GM23248 (cell line): Measurements from ENCODE around the gene ZNHIT1. TPM values are rescaled to one million over a fixed set of nuclear protein-coding genes. Genes with fewer than 3 reads are reported as not detected.

Experiments
- DNase-seq: peaks from one replicate; pipeline ENCODE4 v3.0.0-alpha.2; 2015
- H2AFZ ChIP-seq: fragments of 200-600 bp; sonication (generic); 2 replicates; pipeline ENCODE4 v1.6.1; 2016; ENCODE audit warnings: antibody characterized with exemption
- H3F3A ChIP-seq: fragments of 200-600 bp; sonication (generic); 2 replicates; pipeline ENCODE4 v1.6.1; 2016; ENCODE audit warnings: mild to moderate bottlenecking, antibody characterized with exemption, mixed run types; ENCODE audit not compliant: insufficient read depth
- H3K27ac ChIP-seq: fragments of 200-600 bp; sonication (generic); 2 replicates; pipeline ENCODE4 v1.5.1; 2016; ENCODE audit warnings: mild to moderate bottlenecking
- H3K27me3 ChIP-seq: fragments of 200-600 bp; sonication (generic); replicated peaks from 2 replicates; pipeline ENCODE4 v1.6.1; 2016; ENCODE audit warnings: mild to moderate bottlenecking; ENCODE audit not compliant: insufficient read depth
- H3K36me3 ChIP-seq: fragments of 200-600 bp; sonication (generic); 2 replicates; pipeline ENCODE4 v1.6.1; 2016; ENCODE audit warnings: low read depth, mild to moderate bottlenecking
- H3K4me1 ChIP-seq: fragments of 200-600 bp; sonication (generic); 2 replicates; pipeline ENCODE4 v1.6.1; 2016; ENCODE audit warnings: mild to moderate bottlenecking; ENCODE audit not compliant: insufficient read depth
- H3K4me2 ChIP-seq: fragments of 200-600 bp; sonication (generic); one replicate; pipeline ENCODE4 v1.6.1; 2016; ENCODE audit warnings: mild to moderate bottlenecking; ENCODE audit not compliant: unreplicated experiment
- H3K4me3 ChIP-seq: fragments of 200-600 bp; sonication (generic); 2 replicates; pipeline ENCODE4 v1.5.1; 2016; ENCODE audit warnings: mild to moderate bottlenecking
- H3K79me2 ChIP-seq: fragments of 200-600 bp; sonication (generic); 2 replicates; pipeline ENCODE4 v1.6.1; 2016; ENCODE audit warnings: mild to moderate bottlenecking; ENCODE audit not compliant: insufficient read depth
- H3K9ac ChIP-seq: fragments of 200-600 bp; sonication (generic); 2 replicates; pipeline ENCODE4 v1.6.1; 2016; ENCODE audit warnings: mild to moderate bottlenecking
- H3K9me2 ChIP-seq: fragments of 200-600 bp; sonication (generic); 2 replicates; pipeline ENCODE4 v1.6.1; 2016; ENCODE audit warnings: mixed run types, mild to moderate bottlenecking, moderate library complexity; ENCODE audit not compliant: insufficient read depth
- H3K9me3 ChIP-seq: fragments of 200-600 bp; sonication (generic); one replicate; pipeline ENCODE4 v1.6.1; 2017; ENCODE audit warnings: low read depth
- H4K20me1 ChIP-seq: fragments of 200-600 bp; sonication (generic); 2 replicates; pipeline ENCODE4 v1.6.0; 2016; ENCODE audit not compliant: insufficient read depth
- EZH2 ChIP-seq: fragments of 200-600 bp; sonication (generic); IDR thresholded peaks from 2 replicates; pipeline ENCODE4 v1.6.1; 2018; ENCODE audit warnings: antibody characterized with exemption, mild to moderate bottlenecking; ENCODE audit not compliant: insufficient read depth, poor library complexity, severe bottlenecking
- EZH2phosphoT487 ChIP-seq: fragments of 200-600 bp; sonication (generic); IDR thresholded peaks from 2 replicates; pipeline ENCODE4 v1.6.1; 2018; ENCODE audit warnings: antibody characterized with exemption, moderate library complexity, mild to moderate bottlenecking, low read depth; ENCODE audit not compliant: insufficient read depth
- WGBS, 2 experiments: methylation state at CpG; one replicate each; pipeline ENCODE4 v1.1.6; 2015 to 2017; ENCODE audit warnings: low lambda C conversion rate in 2 of 2, low coverage in 1 of 2; ENCODE audit errors: missing lambda C conversion rate in 2 of 2; 5-methylcytosine and 5-hydroxymethylcytosine counted together
- in situ Hi-C: fragments of 300-500 bp; cut with MboI; formaldehyde crosslinking; loops from 2 replicates; pipeline ENCODE4 v1.15.0; 2020
- polyA plus RNA-seq: library from polyadenylated mRNA; unstranded; fragments of >200 nt; fragmentation: Nextera tagmentation; extraction: Ambion mirVana; gene quantifications from 2 replicates; pipeline ENCODE4 v1.2.1, GENCODE V29; 2016
- total RNA-seq: library from RNA; depleted of rRNA; stranded (reverse); fragments of >200 nt; shearing (Covaris generic); gene quantifications from 2 replicates; pipeline ENCODE4 v1.2.3, GENCODE V29; 2014

ZNHIT1 gene
- total and polyA plus RNA-seq, 2 experiments from 2014 or later, result 98.0 to 119 TPM

DNA sequence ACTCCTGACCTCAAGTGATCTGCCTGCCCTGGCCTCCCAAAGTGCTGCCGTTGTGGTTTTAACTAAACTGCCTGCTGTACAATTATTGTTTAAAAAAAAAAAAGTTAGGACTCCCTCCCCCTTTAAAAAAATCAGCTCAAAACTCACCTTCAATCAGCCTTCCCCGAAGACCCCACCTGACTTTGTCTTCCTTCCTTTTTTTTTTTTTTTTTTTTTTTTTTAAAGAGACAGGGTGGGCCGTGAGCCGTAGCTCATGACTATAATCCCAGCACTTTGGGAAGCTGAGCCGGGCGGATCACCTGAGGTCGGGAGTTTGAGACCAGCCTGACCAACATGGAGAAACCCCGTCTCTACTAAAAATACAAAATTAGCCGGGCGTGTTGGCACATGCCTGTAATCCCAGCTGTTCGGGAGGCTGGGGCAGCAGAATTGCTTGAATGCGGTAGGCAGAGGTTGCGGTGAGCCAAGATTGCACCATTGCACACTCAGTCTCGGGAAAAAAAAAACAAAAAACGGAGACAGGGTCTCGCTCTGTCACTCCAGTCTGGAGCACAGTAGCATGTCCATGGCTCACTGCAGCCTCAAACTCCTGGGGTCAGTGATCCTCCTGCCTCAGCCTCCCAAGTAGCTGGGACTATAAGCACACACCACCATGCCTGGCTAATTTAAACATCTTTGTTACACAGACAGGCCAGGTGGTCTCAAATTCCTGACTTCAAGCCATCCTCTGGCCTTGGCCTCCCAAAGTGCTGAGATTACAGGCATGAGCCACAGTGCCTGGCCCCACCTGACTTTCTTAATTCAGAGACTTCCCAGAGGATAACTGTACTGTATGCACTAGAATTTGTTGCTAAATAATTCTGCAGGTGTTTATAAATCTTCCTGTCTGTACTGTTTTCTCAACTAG, 23.7 kb downstream of the ZNHIT1 start:
- WGBS, 2 experiments, result 92 to 94% methylated on average over 16 of the region's 16 CpGs
- peaks cover 57% of the 10 kb centered on the region for H3K79me2 ChIP-seq
- no peaks in the 10 kb centered on the region for H3K36me3 ChIP-seq
- H3K4me1 ChIP-seq, result peaks cover 20% of the 10 kb centered on the region
- no peak for DNase-seq
- in situ Hi-C loops, result no loop called here
- H4K20me1 ChIP-seq, result no peaks in the 10 kb centered on the region
- no peak overlapping the region for H2AFZ ChIP-seq
- no peak overlapping the region for H3K27ac ChIP-seq
- TF ChIP-seq EZH2phosphoT487, result no peak
- TF ChIP-seq EZH2, result no peak
- peaks cover 15% of the 10 kb centered on the region for H3F3A ChIP-seq
- H3K4me2 ChIP-seq, result no peak overlapping the region
- no peaks in the 10 kb centered on the region for H3K9me2 ChIP-seq
- H3K4me3 ChIP-seq, result no peak overlapping the region
- no peak overlapping the region for H3K9ac ChIP-seq
- no peaks in the 10 kb centered on the region for H3K9me3 ChIP-seq
- H3K27me3 ChIP-seq, result no peaks in the 10 kb centered on the region

DNA sequence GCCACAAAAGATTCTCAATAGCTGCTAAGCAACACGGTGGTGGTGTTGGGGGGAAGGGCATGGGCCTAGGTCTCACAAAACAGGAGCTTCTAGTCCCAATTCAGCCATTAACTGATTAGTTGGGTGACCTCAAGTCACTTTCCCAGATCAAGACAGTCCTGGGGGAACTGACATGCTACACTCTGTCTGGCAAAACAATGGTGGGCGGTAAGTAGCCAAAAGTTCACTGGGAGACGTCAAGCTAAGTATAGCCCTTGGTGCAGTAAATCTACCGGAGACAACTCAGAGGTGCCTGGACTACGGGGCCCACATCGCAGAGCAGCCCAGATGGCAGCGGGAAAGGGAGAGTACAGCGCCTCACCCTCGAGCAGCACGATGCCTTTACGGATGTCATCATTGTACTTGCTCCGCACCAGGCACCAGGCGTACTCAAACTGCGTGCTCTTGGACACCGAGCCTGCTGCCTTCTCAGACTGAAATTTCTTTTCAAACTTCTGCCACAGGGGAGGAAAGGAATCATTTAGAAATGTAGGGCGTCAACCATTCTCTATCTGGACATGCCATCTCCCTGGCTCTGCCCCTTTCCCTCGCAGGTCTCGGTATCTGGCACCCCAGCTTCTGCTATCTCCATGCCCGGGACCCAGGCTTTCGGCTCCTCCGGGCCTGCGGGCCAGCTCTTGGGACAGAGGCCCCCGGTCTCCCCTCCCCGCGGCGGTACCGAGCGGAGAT, 25.8 kb downstream of the ZNHIT1 start:
- Histone ChIP-seq H3K9ac (peak overlapping the region; percentile 87), H3K4me1 (peaks cover 10% of the 10 kb centered on the region), H3K9me2 (no peaks in the 10 kb centered on the region), H4K20me1 (no peaks in the 10 kb centered on the region), H2AFZ (peak overlapping the region; percentile 84), H3K79me2 (peaks cover 73% of the 10 kb centered on the region), H3K4me2 (peak overlapping the region; percentile 94), H3K27ac (peak overlapping the region; percentile 87), H3K36me3 (no peaks in the 10 kb centered on the region), H3F3A (peaks cover 15% of the 10 kb centered on the region), H3K9me3 (no peaks in the 10 kb centered on the region), H3K4me3 (peak overlapping the region; percentile 94), H3K27me3 (no peaks in the 10 kb centered on the region)
- 3 to 4% methylated on average over 28 of the region's 28 CpGs for WGBS, 2 experiments
- DNase-seq, result peak; percentile 71
- TF ChIP-seq EZH2 (no peak), EZH2phosphoT487 (no peak)
- in situ Hi-C loops, result no loop called here

DNA sequence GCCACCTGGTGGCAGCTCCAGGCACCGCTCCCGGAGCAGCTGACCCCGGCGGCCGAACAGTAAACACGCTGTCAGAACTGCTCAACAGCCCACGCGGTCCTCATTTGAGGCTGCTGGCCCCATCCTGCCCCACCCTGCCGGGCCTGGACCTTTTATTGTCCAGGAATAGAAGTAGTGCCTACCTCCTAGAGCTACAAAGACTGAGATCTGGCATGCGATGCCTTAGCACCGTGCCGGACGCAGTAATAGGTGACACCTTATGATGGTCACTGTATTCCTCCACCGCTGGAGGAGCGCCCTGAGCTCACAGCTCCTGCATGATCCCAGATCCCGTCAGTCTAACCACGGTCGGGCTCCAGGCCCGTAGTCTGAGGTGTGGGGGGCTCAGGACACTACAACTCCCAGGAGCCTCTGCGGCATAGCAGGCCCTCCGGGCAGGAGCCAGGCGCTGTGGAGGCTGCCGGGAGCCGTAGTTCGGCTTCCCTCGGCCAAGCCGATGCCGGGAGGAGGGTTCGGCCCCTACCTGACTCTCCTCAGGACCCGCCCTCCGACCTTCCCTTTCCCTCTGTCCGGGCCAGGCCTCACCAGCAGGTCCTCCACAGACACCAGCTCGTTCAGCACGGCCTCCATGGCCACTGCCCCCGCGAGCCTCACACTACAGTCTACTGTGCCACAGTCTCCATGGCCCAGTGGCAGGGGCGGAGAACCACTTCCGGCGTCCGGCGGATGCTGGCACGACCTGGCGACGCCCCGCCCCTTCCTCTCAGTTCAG, 26.6 kb downstream of the ZNHIT1 start, which contains the start of gene FIS1:
Gene FIS1 (minus strand): TSS at position 707 of the 772 bp plus-strand sequence. CDS start 77 bp downstream, at position 630.
- Histone ChIP-seq H3K27ac (peak within 1 kb of the TSS; percentile 87), H3F3A (peaks cover 15% of the 10 kb centered on the region), H3K9me3 (no peaks in the 10 kb centered on the region), H3K4me1 (peaks cover 10% of the 10 kb centered on the region), H4K20me1 (no peaks in the 10 kb centered on the region), H3K36me3 (no peaks in the 10 kb centered on the region), H3K9me2 (no peaks in the 10 kb centered on the region), H3K79me2 (peaks cover 81% of the 10 kb centered on the region), H3K4me2 (peak within 1 kb of the TSS; percentile 94), H3K9ac (peak within 1 kb of the TSS; percentile 87), H3K27me3 (no peaks in the 10 kb centered on the region), H2AFZ (peak within 1 kb of the TSS; percentile 84), H3K4me3 (peak within 1 kb of the TSS; percentile 94)
- peak; percentile 98 for DNase-seq
- 1% methylated on average over 44 to 45 of the region's 45 CpGs for WGBS, 2 experiments
- no peak for TF ChIP-seq EZH2phosphoT487
- in situ Hi-C loops, result no loop called here

DNA sequence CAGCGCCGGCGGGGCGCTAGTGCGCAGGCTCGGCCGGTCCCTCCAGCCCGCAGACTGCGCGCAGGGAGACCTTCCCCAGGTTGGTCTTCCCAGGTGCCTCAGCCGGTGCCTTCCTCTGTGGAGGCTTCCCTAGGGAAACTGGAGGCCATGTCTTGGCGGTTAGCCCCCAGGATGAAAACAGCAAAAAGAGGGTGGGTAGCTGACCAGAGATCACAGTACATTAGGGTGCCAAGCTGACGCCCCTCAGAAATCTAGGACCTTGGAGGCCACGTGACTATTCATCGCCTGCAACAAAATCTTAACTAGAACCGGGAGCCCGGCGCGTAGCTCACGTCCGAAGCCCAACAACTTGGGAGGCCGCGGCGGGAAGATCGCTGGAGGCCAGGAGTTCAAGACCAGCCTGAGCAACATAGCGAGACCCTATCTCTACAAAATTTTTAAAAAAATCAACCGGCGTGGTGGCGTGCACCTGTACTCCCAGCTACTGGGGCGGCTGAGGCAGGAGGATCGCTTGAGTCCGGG, 27.2 kb downstream of the ZNHIT1 start:
- no peaks in the 10 kb centered on the region for H3K9me2 ChIP-seq
- peak overlapping the region; percentile 94 for H3K4me2 ChIP-seq
- H3K27me3 ChIP-seq, result no peaks in the 10 kb centered on the region
- peaks cover 12% of the 10 kb centered on the region for H3K4me1 ChIP-seq
- 21 to 22% methylated on average over 32 of the region's 32 CpGs for WGBS, 2 experiments
- DNase-seq, result no peak
- peak overlapping the region; percentile 87 for H3K9ac ChIP-seq
- peak overlapping the region; percentile 84 for H2AFZ ChIP-seq
- TF ChIP-seq EZH2 (no peak), EZH2phosphoT487 (no peak)
- H4K20me1 ChIP-seq, result no peaks in the 10 kb centered on the region
- in situ Hi-C loops, result no loop called here
- no peaks in the 10 kb centered on the region for H3K9me3 ChIP-seq
- no peaks in the 10 kb centered on the region for H3K36me3 ChIP-seq
- peak overlapping the region; percentile 94 for H3K4me3 ChIP-seq
- peaks cover 83% of the 10 kb centered on the region for H3K79me2 ChIP-seq
- H3K27ac ChIP-seq, result peak overlapping the region; percentile 87
- peaks cover 15% of the 10 kb centered on the region for H3F3A ChIP-seq
